ENCODE results near the gene UNC93B1.
A peak's percentile ranks its signal among the peaks of the same experiment; 100 is the strongest.
"Not testable (repeated sequence)": the region's sequence is repeated elsewhere in the genome, so short reads cannot be mapped to it uniquely, and the experiment has no call there.

The UNC93B1 gene

DNA sequence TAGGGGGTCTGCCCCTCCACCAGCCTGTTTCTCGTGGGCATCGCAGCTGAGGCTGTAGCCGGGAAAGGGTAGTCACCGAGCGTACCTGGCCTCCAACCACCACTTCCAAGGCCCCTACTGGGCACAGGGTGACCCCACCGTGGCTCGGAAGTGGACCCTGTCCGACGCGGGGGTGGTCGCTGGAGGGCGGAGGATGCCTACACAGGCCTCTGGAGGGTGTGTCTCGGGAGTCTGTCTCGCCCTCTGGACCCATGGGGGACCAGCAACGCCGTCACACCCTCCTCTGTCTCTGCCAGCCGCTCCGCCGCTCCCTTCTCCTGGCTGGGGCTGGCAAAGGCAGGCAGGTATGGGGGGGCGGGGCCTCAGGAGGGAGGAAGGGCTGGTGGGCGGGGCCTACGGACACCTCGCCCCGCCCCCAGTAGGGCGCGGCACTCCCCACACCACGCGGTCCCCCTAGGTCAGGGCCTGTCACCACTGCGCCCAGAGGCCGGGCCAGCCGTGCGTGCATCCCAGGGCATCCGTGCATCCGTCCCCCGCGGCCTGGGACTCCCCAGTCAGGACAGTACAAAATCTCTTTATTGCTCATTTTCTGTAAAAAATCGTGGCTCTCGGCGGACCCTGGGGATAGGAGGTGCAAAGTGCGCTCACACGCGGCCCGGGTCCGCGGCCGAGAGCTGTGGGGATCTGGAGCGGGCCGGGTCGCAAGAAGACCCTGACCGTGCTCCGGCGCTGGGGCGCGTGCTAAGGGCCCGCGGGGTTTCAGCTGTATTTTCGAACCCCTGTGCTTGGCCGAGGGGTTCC, 13.2 kb downstream of the UNC93B1 start:
- H3K4me3 ChIP-seq (ENCODE audit: insufficient read depth, low read depth, low read length), result peak overlapping the region; percentile 10
- not testable (repeated sequence) for H3K36me3 ChIP-seq (ENCODE audit: control insufficient read depth, insufficient read depth, low read length)
- WGBS, 2 experiments, result 14 to 17% methylated on average over 46 to 50 of the region's 58 CpGs

DNA sequence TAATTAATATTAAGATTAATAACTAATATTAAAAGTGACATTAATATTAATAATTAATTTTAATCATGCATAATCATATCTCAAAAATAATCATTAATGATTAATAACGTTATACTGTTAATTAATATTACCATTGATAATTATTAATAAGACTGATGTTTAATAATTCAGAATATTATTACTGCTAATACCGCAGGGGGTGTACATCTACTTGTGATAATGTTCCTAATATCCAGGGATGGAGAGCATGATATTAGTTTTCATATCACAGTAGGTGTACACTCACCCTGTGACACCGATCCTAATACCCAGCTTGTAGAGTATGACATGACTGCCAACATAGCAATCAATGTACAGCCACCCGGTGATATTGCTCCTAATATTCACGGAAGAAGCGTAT, 18.6 kb downstream of the UNC93B1 start:
- WGBS, 2 experiments, result 93 to 94% methylated on average over 3 to 5 of the region's 6 CpGs

More for the DNA sequence above, 13.2 kb downstream of the UNC93B1 start:
- not testable (repeated sequence) for H3K4me1 ChIP-seq (ENCODE audit: control insufficient read depth, insufficient read depth, low read length); H3K27me3 ChIP-seq (ENCODE audit: control insufficient read depth, insufficient read depth, low read length, poor library complexity, severe bottlenecking); H3K27ac ChIP-seq (ENCODE audit: insufficient read depth, low read depth, low read length, poor library complexity, severe bottlenecking); H3K9me3 ChIP-seq (ENCODE audit: control insufficient read depth, low read length)

DNA sequence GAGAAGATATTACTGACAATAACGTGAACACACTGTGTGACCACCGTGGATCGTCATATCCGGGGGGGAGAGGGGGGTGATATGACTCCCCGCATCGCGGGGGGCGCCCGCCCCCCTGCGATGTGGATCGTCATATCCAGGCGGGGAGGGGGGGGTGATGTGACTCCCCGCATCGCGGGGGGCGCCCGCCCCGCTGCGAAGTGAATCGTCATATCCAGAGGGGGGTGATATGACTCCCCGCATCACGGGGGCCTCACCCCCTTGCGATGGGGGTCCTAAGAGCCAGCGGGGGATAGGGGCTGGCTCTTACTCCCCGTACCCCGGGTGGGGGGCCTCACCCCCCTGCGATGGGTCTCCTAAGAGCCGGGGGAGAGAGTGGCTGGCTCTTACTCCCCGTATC, 19.9 kb downstream of the UNC93B1 start:
- H3K27ac ChIP-seq (ENCODE audit: insufficient read depth, low read depth, low read length, poor library complexity, severe bottlenecking), result no peak overlapping the region
- H3K9me3 ChIP-seq (ENCODE audit: control insufficient read depth, low read length), result no peaks in the 10 kb centered on the region
- H3K27me3 ChIP-seq (ENCODE audit: control insufficient read depth, insufficient read depth, low read length, poor library complexity, severe bottlenecking), result no peaks in the 10 kb centered on the region
- H3K4me3 ChIP-seq (ENCODE audit: insufficient read depth, low read depth, low read length), result no peak overlapping the region
- H3K4me1 ChIP-seq (ENCODE audit: control insufficient read depth, insufficient read depth, low read length), result no peaks in the 10 kb centered on the region
- no peaks in the 10 kb centered on the region for H3K36me3 ChIP-seq (ENCODE audit: control insufficient read depth, insufficient read depth, low read length)
- 86 to 92% methylated on average over 29 of the region's 29 CpGs for WGBS, 2 experiments

More for the DNA sequence above, 18.6 kb downstream of the UNC93B1 start:
- H3K36me3 ChIP-seq (ENCODE audit: control insufficient read depth, insufficient read depth, low read length); H3K27me3 ChIP-seq (ENCODE audit: control insufficient read depth, insufficient read depth, low read length, poor library complexity, severe bottlenecking); H3K27ac ChIP-seq (ENCODE audit: insufficient read depth, low read depth, low read length, poor library complexity, severe bottlenecking); H3K9me3 ChIP-seq (ENCODE audit: control insufficient read depth, low read length); H3K4me1 ChIP-seq (ENCODE audit: control insufficient read depth, insufficient read depth, low read length); H3K4me3 ChIP-seq (ENCODE audit: insufficient read depth, low read depth, low read length): not testable (repeated sequence)

DNA sequence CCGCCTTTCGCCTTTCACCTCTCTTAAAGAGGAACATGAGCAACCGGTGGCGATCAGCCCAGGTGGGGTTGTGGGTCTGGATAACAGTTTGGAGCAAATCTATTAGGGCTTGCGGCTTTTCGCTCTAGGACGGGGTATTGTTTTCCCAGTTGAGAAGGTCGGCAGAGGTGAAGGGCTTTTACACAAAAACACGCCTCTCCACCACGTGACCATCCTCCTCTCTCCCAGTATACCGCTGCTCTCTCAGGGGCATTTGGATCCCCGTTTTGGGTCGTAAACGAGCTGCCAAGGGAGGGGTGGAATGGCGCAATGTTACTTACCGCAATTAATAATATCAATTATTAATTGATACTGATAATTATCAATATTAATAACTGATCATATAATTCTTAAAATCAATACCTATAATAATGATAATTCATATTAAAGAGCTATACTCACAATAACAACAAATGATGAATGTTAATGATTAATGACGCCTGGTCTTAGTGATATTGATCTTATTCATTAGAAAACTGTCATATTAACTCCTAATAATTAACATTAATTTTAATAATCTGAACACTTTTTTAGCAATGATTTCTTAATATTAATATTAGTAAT, 21.5 kb downstream of the UNC93B1 start:
- H3K27ac ChIP-seq (ENCODE audit: insufficient read depth, low read depth, low read length, poor library complexity, severe bottlenecking); H3K36me3 ChIP-seq (ENCODE audit: control insufficient read depth, insufficient read depth, low read length); H3K4me3 ChIP-seq (ENCODE audit: insufficient read depth, low read depth, low read length); H3K27me3 ChIP-seq (ENCODE audit: control insufficient read depth, insufficient read depth, low read length, poor library complexity, severe bottlenecking); H3K9me3 ChIP-seq (ENCODE audit: control insufficient read depth, low read length); H3K4me1 ChIP-seq (ENCODE audit: control insufficient read depth, insufficient read depth, low read length): not testable (repeated sequence)
- 82 to 88% methylated on average over 13 of the region's 17 CpGs for WGBS, 2 experiments

DNA sequence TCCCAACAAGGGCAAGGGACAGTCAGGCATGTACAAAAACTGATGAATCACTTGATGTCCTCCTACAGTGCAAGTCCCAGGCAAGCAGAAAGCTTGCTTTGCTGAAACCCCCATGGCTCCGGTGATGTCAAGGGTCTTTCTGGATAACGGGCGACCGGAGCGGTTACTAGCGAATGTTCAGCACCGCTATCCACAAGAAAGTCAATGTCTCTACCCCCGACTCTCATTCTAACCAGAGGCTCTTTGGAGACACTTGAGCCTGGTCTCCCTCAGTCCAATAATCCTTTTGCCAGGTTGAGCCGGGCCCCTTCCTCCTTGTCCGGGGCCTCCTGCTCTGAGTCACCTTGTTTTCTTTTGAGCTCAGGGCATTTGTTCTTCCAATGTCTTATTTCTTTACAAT, 22.7 kb downstream of the UNC93B1 start:
- H3K36me3 ChIP-seq (ENCODE audit: control insufficient read depth, insufficient read depth, low read length); H3K4me1 ChIP-seq (ENCODE audit: control insufficient read depth, insufficient read depth, low read length); H3K27ac ChIP-seq (ENCODE audit: insufficient read depth, low read depth, low read length, poor library complexity, severe bottlenecking); H3K27me3 ChIP-seq (ENCODE audit: control insufficient read depth, insufficient read depth, low read length, poor library complexity, severe bottlenecking); H3K4me3 ChIP-seq (ENCODE audit: insufficient read depth, low read depth, low read length); H3K9me3 ChIP-seq (ENCODE audit: control insufficient read depth, low read length): not testable (repeated sequence)
- 83 to 88% methylated on average over 10 of the region's 10 CpGs for WGBS, 2 experiments

DNA sequence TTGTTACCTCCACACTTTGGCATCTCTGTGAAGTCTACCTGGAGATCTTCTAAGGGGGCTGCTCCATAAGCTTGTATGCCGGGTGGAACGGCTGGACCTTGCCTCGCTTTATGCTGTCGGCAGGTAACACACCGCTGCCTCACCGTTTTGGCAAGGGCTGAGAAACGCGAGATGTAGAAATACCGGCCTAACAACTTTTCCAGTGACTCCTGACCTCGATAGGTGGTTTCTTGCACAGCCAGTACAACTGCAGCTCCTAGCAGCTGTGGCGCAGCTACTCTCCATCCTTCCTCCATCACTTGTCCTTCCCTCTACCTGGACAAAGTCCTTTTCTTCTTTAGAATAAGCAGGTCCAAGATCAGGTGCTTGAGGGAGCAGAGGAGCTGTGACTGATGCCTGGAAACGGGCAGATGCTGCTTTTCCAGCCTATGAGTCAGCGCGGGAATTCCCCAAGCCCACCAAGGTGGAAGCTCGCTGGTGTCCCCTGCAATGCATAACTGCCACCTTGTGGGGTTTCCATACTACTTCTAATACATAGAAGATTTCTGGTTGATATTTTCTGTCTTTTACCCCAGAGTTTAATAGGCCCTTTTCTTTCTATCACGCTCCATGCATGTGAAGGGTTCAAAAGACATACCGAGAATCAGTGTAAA, 25.0 kb downstream of the UNC93B1 start:
- not testable (repeated sequence) for H3K27ac ChIP-seq (ENCODE audit: insufficient read depth, low read depth, low read length, poor library complexity, severe bottlenecking); H3K36me3 ChIP-seq (ENCODE audit: control insufficient read depth, insufficient read depth, low read length); H3K9me3 ChIP-seq (ENCODE audit: control insufficient read depth, low read length); H3K4me3 ChIP-seq (ENCODE audit: insufficient read depth, low read depth, low read length); H3K27me3 ChIP-seq (ENCODE audit: control insufficient read depth, insufficient read depth, low read length, poor library complexity, severe bottlenecking); H3K4me1 ChIP-seq (ENCODE audit: control insufficient read depth, insufficient read depth, low read length)
- WGBS, 2 experiments, result 83 to 84% methylated on average over 17 of the region's 17 CpGs

DNA sequence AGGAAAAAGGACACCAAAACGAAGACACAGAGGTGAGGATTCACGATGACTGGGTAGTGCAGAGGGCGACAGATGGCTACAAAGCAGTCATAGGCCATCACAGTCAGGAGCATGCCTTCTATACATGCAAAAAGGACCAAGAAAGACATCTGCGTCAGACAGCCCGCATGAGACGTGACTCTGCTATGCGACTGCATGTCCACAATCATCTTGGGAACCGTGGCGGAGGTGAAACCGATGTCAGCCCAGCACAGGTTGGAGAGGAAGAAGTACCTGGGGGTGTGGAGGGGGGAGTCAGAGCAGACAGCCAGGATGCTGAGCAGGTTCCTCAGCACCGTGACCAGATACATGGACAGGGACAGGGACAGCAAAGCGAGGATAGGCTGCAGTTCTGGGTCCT, 29.2 kb downstream of the UNC93B1 start:
- H3K4me3 ChIP-seq (ENCODE audit: insufficient read depth, low read depth, low read length); H3K9me3 ChIP-seq (ENCODE audit: control insufficient read depth, low read length): not testable (repeated sequence)
- WGBS, 2 experiments, result 94% methylated on average over 12 of the region's 12 CpGs

DNA sequence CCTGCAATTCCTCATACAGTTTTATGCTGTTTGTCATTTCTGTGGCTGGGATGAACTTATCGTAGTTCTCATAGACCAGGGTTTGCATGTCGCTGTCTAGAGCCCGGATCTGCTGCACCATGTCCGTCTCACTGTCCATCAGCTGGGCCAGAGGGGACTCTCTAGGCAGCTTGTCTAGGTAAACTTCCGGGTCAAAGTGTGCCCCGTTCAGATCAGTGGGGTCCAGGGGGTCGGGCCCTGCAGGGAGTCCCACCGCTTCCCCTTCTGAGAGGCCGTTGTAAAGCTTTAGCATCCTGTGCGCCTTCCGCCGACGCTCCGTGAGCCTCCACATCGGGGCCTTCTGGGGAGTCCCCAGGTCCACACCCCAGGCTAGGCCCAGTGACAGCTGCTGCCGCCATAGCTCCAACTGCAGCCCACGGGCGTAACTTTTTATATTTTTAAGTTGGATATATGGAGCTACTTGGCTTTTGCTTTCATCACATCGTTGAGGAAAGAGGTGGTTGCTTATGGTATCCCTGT, 38.0 kb downstream of the UNC93B1 start:
- WGBS, 2 experiments, result 96% methylated on average over 17 to 19 of the region's 19 CpGs
- H3K27me3 ChIP-seq (ENCODE audit: control insufficient read depth, insufficient read depth, low read length, poor library complexity, severe bottlenecking); H3K27ac ChIP-seq (ENCODE audit: insufficient read depth, low read depth, low read length, poor library complexity, severe bottlenecking); H3K4me3 ChIP-seq (ENCODE audit: insufficient read depth, low read depth, low read length); H3K36me3 ChIP-seq (ENCODE audit: control insufficient read depth, insufficient read depth, low read length); H3K9me3 ChIP-seq (ENCODE audit: control insufficient read depth, low read length); H3K4me1 ChIP-seq (ENCODE audit: control insufficient read depth, insufficient read depth, low read length): not testable (repeated sequence)

More for the DNA sequence above, 29.2 kb downstream of the UNC93B1 start:
- H3K36me3 ChIP-seq (ENCODE audit: control insufficient read depth, insufficient read depth, low read length); H3K4me1 ChIP-seq (ENCODE audit: control insufficient read depth, insufficient read depth, low read length); H3K27me3 ChIP-seq (ENCODE audit: control insufficient read depth, insufficient read depth, low read length, poor library complexity, severe bottlenecking); H3K27ac ChIP-seq (ENCODE audit: insufficient read depth, low read depth, low read length, poor library complexity, severe bottlenecking): not testable (repeated sequence)

DNA sequence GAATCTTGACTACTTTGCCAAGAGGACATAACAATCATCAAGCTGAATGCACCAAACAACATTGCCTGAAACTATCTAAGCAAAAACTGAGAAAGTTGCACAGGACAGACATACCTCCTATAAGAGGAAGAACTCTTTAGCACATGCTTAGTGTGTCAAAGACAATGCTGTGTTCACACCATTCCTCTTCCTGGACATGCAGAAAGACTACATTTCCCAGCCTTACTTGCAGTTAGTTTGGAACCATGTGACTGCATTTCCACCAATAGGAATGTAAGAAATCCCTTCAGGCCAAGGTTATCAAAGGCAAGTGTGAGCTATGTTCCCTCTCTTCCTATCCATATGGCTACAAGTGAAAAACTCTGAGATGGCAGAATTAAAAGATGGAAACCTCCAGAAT, 39.2 kb downstream of the UNC93B1 start:
- not testable (repeated sequence) for H3K27ac ChIP-seq (ENCODE audit: insufficient read depth, low read depth, low read length, poor library complexity, severe bottlenecking); H3K4me1 ChIP-seq (ENCODE audit: control insufficient read depth, insufficient read depth, low read length); H3K4me3 ChIP-seq (ENCODE audit: insufficient read depth, low read depth, low read length); H3K9me3 ChIP-seq (ENCODE audit: control insufficient read depth, low read length); H3K27me3 ChIP-seq (ENCODE audit: control insufficient read depth, insufficient read depth, low read length, poor library complexity, severe bottlenecking); H3K36me3 ChIP-seq (ENCODE audit: control insufficient read depth, insufficient read depth, low read length)

DNA sequence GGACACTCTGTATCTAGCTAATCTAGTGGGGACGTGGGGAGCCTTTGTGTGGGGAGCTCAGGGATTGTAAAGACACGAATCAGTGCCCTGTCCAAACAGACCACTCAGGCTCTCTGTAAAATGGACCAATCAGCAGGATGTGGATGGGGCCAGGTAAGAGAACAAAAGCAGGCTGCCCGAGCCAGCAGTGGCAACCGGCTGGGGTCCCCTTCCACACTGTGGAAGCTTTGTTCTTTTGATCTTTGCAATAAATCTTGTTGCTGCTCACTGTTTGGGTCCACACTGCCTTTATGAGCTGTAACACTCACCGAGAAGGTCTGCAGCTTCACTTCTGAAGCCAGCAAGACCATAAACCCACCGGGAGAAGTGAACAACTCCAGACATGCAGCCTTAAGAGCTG, 40.0 kb downstream of the UNC93B1 start:
- not testable (repeated sequence) for H3K4me1 ChIP-seq (ENCODE audit: control insufficient read depth, insufficient read depth, low read length); H3K4me3 ChIP-seq (ENCODE audit: insufficient read depth, low read depth, low read length); H3K36me3 ChIP-seq (ENCODE audit: control insufficient read depth, insufficient read depth, low read length); H3K27me3 ChIP-seq (ENCODE audit: control insufficient read depth, insufficient read depth, low read length, poor library complexity, severe bottlenecking); H3K9me3 ChIP-seq (ENCODE audit: control insufficient read depth, low read length); H3K27ac ChIP-seq (ENCODE audit: insufficient read depth, low read depth, low read length, poor library complexity, severe bottlenecking)
- WGBS, 2 experiments, result 76 to 83% methylated on average over 6 of the region's 6 CpGs
